Karpas-422 (cell line): ENCODE results near the gene RASGRP1. TPM values are rescaled to one million over a fixed set of nuclear protein-coding genes. Genes with fewer than 3 reads are reported as not detected.

ENCODE experiments used
- DNase-seq: peaks from one replicate; pipeline ENCODE4 v3.0.0-alpha.2; 2015
- H2AFZ ChIP-seq: fragments of 200-600 bp; sonication (generic); 2 replicates; pipeline ENCODE4 v1.6.1; 2014; ENCODE audit warnings: antibody characterized with exemption, low read length, mixed read lengths
- H3K27ac ChIP-seq: fragments of 200-600 bp; sonication (generic); 2 replicates; pipeline ENCODE4 v1.5.1; 2014; ENCODE audit warnings: mild to moderate bottlenecking, low read length, moderate library complexity
- H3K27me3 ChIP-seq: fragments of 200-600 bp; sonication (generic); 2 replicates; pipeline ENCODE4 v1.6.1; 2014; ENCODE audit warnings: low read length, mixed read lengths
- H3K36me3 ChIP-seq: fragments of 200-600 bp; sonication (generic); 2 replicates; pipeline ENCODE4 v1.6.1; 2014; ENCODE audit warnings: low read length, mixed read lengths; ENCODE audit not compliant: insufficient read depth
- H3K4me1 ChIP-seq: fragments of 200-600 bp; sonication (generic); 2 replicates; pipeline ENCODE4 v1.6.1; 2014; ENCODE audit warnings: mild to moderate bottlenecking, low read length, mixed read lengths
- H3K4me2 ChIP-seq: fragments of 200-600 bp; sonication (generic); 2 replicates; pipeline ENCODE4 v1.6.1; 2014; ENCODE audit warnings: low read length, low read depth, mild to moderate bottlenecking; ENCODE audit not compliant: poor library complexity, severe bottlenecking
- H3K4me3 ChIP-seq: fragments of 200-600 bp; sonication (generic); 2 replicates; pipeline ENCODE4 v1.5.1; 2014; ENCODE audit warnings: mild to moderate bottlenecking, antibody characterized with exemption, low read length, mixed read lengths
- H3K79me2 ChIP-seq: fragments of 200-600 bp; sonication (generic); 2 replicates; pipeline ENCODE4 v1.6.1; 2014; ENCODE audit warnings: mild to moderate bottlenecking, low read length, mixed read lengths
- H3K9ac ChIP-seq: fragments of 200-600 bp; sonication (generic); 2 replicates; pipeline ENCODE4 v1.6.0; 2014; ENCODE audit warnings: low read length
- H3K9me2 ChIP-seq: fragments of 200-600 bp; sonication (generic), shearing (Covaris generic); replicated peaks from 2 replicates; pipeline ENCODE4 v1.6.0; 2014; ENCODE audit warnings: mild to moderate bottlenecking, low read length, moderate library complexity; ENCODE audit not compliant: insufficient read depth
- H3K9me3 ChIP-seq: fragments of 300-700, 200-600 bp; sonication (generic); 2 replicates; pipeline ENCODE4 v1.6.1; 2014; ENCODE audit warnings: low read length, mixed read lengths
- H4K20me1 ChIP-seq: fragments of 200-600 bp; sonication (generic); 2 replicates; pipeline ENCODE4 v1.6.1; 2014; ENCODE audit warnings: mild to moderate bottlenecking, antibody characterized with exemption, low read length, low read depth; ENCODE audit not compliant: insufficient read depth
- total RNA-seq: library from RNA; depleted of rRNA; stranded (reverse); fragments of >200 nt; shearing (Covaris generic); gene quantifications from 2 replicates; pipeline ENCODE4 v1.2.3, GENCODE V29; 2014; ENCODE audit warnings: low replicate concordance

The RASGRP1 gene
- total RNA-seq, 1 experiment from 2014 or later = 71.1 TPM

DNA sequence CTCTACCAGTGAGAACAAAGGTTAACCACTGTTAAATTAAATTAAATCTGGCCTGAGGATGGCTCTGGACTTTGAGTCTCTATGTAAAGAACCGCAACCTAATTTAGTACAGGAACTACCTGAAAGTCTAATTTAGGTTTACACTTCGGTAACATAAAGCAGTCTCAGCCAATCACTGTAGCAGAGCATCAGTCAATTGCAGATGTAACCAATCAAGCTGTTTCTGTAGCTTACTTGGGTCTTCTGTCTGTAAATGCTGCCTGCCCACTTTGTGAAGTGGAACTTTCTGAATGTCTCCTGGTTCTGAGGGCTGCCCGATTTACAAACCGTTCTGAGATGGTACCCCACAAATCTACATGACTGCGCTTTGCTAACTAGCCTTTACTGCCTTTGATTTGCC is 39.1 kb upstream of the RASGRP1 start:
- H3K9ac ChIP-seq = peak overlapping the region; percentile 69
- no peaks in the 10 kb centered on the region for H3K9me3 ChIP-seq
- H4K20me1 ChIP-seq = no peaks in the 10 kb centered on the region
- H3K27me3 ChIP-seq = no peaks in the 10 kb centered on the region
- H3K4me1 ChIP-seq = peaks cover 51% of the 10 kb centered on the region
- peak overlapping the region; percentile 68 for H3K4me2 ChIP-seq
- peak overlapping the region; percentile 64 for H2AFZ ChIP-seq
- no peaks in the 10 kb centered on the region for H3K79me2 ChIP-seq
- peak; percentile 90 for DNase-seq
- peak overlapping the region; percentile 97 for H3K27ac ChIP-seq
- no peaks in the 10 kb centered on the region for H3K36me3 ChIP-seq
- H3K9me2 ChIP-seq = no peaks in the 10 kb centered on the region
- H3K4me3 ChIP-seq = peak overlapping the region; percentile 55

DNA sequence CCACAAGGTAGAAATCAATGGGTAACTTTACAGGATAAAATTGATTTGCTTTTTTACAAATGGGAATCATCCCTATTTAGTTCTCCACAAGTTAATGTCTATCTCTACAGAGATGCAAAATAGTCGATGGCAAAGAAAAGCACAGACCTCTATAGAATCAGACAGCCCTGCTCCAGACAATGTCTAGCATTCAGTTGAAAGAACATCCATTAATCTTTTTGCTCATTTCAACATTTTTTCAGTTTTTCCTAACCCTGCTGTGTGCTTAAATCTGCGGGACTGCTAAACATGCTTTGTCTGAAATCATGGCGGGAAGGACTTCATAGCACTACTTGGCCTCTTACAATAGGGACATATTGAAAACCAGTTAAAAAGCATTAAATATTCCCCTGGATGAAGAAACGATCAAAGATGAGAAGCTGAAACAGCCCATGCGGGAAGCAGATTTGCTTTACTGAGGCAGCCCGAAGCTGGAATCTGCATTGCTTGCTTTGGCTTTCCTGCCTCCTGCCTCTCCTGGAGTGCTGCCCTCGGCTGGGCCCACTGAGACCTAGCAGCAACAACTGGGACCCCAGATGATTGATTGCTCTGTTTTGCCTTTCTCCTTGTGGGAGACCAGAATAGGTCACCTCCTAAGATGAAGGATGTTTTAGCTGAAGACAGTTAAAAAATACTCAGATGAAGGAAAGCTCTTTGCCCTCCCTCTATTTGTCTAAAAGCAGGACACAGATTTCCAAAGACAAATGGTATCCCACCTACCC is 38.5 kb upstream of the RASGRP1 start:
- no peaks in the 10 kb centered on the region for H3K9me2 ChIP-seq
- H2AFZ ChIP-seq = peak overlapping the region; percentile 64

DNA sequence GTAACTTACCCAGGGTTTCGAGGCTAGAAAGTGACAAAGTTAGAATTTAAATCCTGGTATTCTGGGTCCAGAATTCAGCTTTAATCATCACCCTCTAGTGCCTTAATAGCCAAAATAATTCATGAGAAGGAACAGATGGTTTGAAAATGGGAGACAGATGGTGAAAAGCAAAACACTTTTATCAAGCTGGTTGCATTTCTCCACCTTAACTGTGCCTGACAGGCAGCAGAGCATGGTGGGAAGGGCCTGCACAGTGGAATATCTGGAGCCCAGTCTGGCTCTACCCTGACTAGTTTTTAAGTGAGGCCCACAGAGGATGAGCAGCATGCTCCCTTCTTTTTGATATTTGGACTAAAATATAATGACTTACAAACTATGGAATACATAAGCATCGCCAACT is 35.6 kb upstream of the RASGRP1 start:
- no peaks in the 10 kb centered on the region for H3K27me3 ChIP-seq
- no peak overlapping the region for H2AFZ ChIP-seq
- H3K9me3 ChIP-seq = no peaks in the 10 kb centered on the region
- no peak overlapping the region for H3K9ac ChIP-seq
- H3K4me3 ChIP-seq = no peak overlapping the region
- DNase-seq = peak; percentile 27
- no peaks in the 10 kb centered on the region for H3K9me2 ChIP-seq
- no peaks in the 10 kb centered on the region for H4K20me1 ChIP-seq
- no peak overlapping the region for H3K4me2 ChIP-seq
- peaks cover 40% of the 10 kb centered on the region for H3K4me1 ChIP-seq
- no peak overlapping the region for H3K27ac ChIP-seq
- H3K36me3 ChIP-seq = no peaks in the 10 kb centered on the region
- H3K79me2 ChIP-seq = no peaks in the 10 kb centered on the region

More for the DNA sequence above, 38.5 kb upstream of the RASGRP1 start:
- H3K27ac ChIP-seq = peak overlapping the region; percentile 97
- no peaks in the 10 kb centered on the region for H4K20me1 ChIP-seq
- no peaks in the 10 kb centered on the region for H3K79me2 ChIP-seq
- H3K4me3 ChIP-seq = peak overlapping the region; percentile 55
- H3K27me3 ChIP-seq = no peaks in the 10 kb centered on the region
- H3K4me1 ChIP-seq = peaks cover 53% of the 10 kb centered on the region
- DNase-seq = peak; percentile 57
- peak overlapping the region; percentile 68 for H3K4me2 ChIP-seq
- peak overlapping the region; percentile 69 for H3K9ac ChIP-seq
- H3K36me3 ChIP-seq = no peaks in the 10 kb centered on the region
- no peaks in the 10 kb centered on the region for H3K9me3 ChIP-seq

DNA sequence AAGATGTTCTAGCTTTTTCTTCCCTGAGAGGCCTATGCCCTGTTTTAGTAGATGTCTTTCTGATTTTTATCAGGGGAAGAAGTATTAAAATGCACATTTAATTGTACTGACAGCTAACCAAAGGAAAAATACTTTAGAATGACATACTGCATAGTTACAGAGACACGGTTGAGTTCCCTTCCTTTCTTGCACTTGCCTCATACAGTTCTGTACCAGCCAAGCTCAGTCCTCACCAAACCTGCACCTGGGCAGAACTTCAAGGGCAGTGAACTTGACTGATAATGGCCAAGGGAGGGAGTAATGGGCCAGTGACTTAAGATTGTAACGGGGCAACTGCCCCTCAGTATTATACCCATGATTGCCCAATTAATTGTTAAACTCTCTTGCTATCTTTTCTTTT is 34.1 kb upstream of the RASGRP1 start:
- H3K79me2 ChIP-seq = no peaks in the 10 kb centered on the region
- H3K9ac ChIP-seq = no peak overlapping the region; the same call in 1 of the 2 replicates
- H3K27me3 ChIP-seq = no peaks in the 10 kb centered on the region
- H3K4me2 ChIP-seq = peak overlapping the region; percentile 4
- H4K20me1 ChIP-seq = no peaks in the 10 kb centered on the region
- DNase-seq = peak; percentile 43
- H3K9me3 ChIP-seq = no peaks in the 10 kb centered on the region
- H3K4me1 ChIP-seq = peaks cover 25% of the 10 kb centered on the region
- no peak overlapping the region for H3K4me3 ChIP-seq
- peak overlapping the region; percentile 57 for H3K27ac ChIP-seq
- H3K36me3 ChIP-seq = no peaks in the 10 kb centered on the region
- no peaks in the 10 kb centered on the region for H3K9me2 ChIP-seq
- 0 out of 2 replicates have a peak overlapping the region, but pooled peaks have one; percentile 74 for H2AFZ ChIP-seq

DNA sequence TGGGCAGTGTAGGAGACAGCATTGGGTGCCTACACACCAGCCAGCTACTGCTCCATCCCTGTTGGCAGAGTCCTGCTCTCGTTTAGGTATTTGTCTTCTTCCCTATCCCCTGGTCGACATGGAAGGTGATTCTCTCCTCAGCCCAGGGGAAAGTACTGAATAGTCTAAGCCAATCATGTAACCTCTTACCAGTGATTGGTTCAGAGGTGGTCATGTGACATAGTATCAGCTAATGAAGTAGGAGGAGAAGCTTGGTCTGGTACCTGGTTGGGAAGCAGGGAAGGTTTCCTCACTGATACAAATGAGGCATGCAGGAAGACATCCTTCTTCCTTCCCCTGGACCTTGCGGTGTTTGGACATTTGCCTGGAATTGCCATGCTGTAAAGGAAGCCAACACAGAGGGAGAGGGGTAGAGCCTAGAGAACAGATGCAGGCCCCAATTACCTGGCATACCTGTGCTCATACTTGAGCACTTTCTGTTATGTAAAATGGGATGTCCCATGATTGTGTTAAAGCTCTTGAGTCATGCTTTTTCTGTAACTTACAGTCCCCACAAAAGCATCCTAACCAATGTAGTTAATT is 32.7 kb upstream of the RASGRP1 start:
- peaks cover 12% of the 10 kb centered on the region for H3K4me1 ChIP-seq
- peak; percentile 27 for DNase-seq
- H3K79me2 ChIP-seq = no peaks in the 10 kb centered on the region
- no peaks in the 10 kb centered on the region for H3K27me3 ChIP-seq
- no peak overlapping the region for H3K4me3 ChIP-seq
- H3K9me3 ChIP-seq = no peaks in the 10 kb centered on the region
- no peaks in the 10 kb centered on the region for H3K9me2 ChIP-seq
- H3K36me3 ChIP-seq = no peaks in the 10 kb centered on the region
- no peak overlapping the region for H3K27ac ChIP-seq
- no peak overlapping the region for H3K9ac ChIP-seq
- no peaks in the 10 kb centered on the region for H4K20me1 ChIP-seq
- no peak overlapping the region for H2AFZ ChIP-seq
- no peak overlapping the region for H3K4me2 ChIP-seq

DNA sequence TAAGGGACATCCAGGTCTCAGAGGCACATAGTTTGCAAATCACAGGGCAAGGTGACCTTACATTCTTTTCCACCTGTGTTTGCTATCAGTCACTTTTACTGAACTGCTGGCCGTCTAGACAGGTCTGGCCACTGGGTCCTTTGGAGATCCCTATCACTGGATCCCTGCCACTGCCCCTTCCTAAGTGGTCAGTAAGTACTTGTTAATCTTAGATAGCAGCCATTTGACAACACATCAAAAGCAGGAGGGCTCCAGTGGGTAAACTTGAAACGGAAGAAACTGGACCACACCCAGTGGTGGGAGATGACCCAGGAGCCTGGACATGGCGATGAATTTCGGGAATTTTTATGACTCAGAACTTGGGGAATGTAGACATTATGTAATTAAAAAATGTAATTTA is 28.9 kb upstream of the RASGRP1 start:
- Histone ChIP-seq H3K27ac (no peak overlapping the region), H4K20me1 (no peaks in the 10 kb centered on the region), H3K4me3 (no peak overlapping the region), H3K27me3 (no peaks in the 10 kb centered on the region), H3K9ac (no peak overlapping the region), H3K4me1 (peaks cover 6% of the 10 kb centered on the region), H2AFZ (no peak overlapping the region), H3K9me3 (no peaks in the 10 kb centered on the region), H3K79me2 (no peaks in the 10 kb centered on the region), H3K4me2 (no peak overlapping the region), H3K9me2 (no peaks in the 10 kb centered on the region), H3K36me3 (no peaks in the 10 kb centered on the region)
- DNase-seq = peak; percentile 32

DNA sequence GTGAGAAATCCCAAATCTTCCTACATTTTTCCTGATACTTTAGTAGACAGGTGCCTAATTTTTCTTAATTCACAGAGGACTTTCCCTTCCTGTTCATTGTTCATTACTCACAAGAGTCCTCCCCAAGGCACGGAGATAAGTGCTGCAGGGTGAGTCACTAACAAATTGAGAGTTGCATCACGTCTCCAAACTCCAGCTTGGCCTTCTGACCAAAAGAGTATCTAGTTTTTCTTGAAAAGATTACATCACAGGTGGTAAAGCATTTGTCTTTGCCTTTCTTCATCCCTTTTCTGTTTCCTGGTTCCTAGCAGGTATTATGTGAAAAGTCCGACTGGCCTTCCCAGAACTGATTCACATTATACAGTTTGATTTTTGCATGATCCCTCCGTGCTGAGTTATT is 24.9 kb upstream of the RASGRP1 start:
- peak; percentile 42 for DNase-seq
- H3K9ac ChIP-seq = no peak overlapping the region

DNA sequence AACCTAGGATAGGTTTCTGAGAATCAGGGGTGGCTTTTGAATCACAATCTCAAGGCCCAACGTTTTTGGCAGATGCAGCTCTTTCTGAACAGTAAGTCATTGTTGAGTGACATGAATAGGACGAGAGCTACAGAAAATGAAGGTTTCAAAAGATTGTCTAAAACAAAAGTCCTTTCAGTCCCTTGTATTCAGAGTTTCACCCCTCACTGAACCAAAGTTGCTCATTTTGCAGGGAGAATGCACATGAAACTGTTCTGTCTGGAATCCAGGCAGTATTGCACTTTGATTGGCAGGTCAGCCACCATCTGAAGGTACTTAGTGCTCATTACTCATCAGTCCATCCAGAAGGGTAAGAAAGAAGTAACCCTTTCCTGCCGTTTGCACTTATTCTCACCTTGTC is 24.1 kb upstream of the RASGRP1 start:
- Histone ChIP-seq H3K4me2 (no peak overlapping the region), H2AFZ (no peak overlapping the region; the same call in 1 of the 2 replicates), H3K9me3 (no peaks in the 10 kb centered on the region)

More for the DNA sequence above, 24.9 kb upstream of the RASGRP1 start:
- no peaks in the 10 kb centered on the region for H4K20me1 ChIP-seq
- no peak overlapping the region for H3K27ac ChIP-seq
- no peaks in the 10 kb centered on the region for H3K4me1 ChIP-seq
- H3K27me3 ChIP-seq = no peaks in the 10 kb centered on the region
- no peaks in the 10 kb centered on the region for H3K36me3 ChIP-seq
- no peaks in the 10 kb centered on the region for H3K9me3 ChIP-seq
- no peaks in the 10 kb centered on the region for H3K79me2 ChIP-seq
- H3K4me2 ChIP-seq = no peak overlapping the region
- H2AFZ ChIP-seq = peak overlapping the region; percentile 15; the same call in 1 of the 2 replicates
- H3K9me2 ChIP-seq = no peaks in the 10 kb centered on the region
- no peak overlapping the region for H3K4me3 ChIP-seq

More for the DNA sequence above, 24.1 kb upstream of the RASGRP1 start:
- Histone ChIP-seq H3K79me2 (no peaks in the 10 kb centered on the region), H3K9me2 (no peaks in the 10 kb centered on the region), H3K4me1 (no peaks in the 10 kb centered on the region), H3K36me3 (no peaks in the 10 kb centered on the region), H3K27ac (no peak overlapping the region), H3K4me3 (no peak overlapping the region), H3K9ac (no peak overlapping the region), H4K20me1 (no peaks in the 10 kb centered on the region), H3K27me3 (no peaks in the 10 kb centered on the region)
- DNase-seq = peak; percentile 37
